HCEC 1CT (cell line): ENCODE data around the gene PCSK6.
"Not testable (repeated sequence)": the region's sequence is repeated elsewhere in the genome, so short reads cannot be mapped to it uniquely, and the experiment has no call there.

Experiments used
- DNase-seq: peaks from one replicate; pipeline ENCODE4 v3.0.0-alpha.2; 2017

Gene PCSK6

GRCh38 chr15:101481917-101482525, 7.5 kb downstream of the PCSK6 start:
- no peak for DNase-seq

- DNase-seq, result no peak
Measured at GRCh38 chr15:101481381-101481705, 8.2 kb downstream of the PCSK6 start.

DNA sequence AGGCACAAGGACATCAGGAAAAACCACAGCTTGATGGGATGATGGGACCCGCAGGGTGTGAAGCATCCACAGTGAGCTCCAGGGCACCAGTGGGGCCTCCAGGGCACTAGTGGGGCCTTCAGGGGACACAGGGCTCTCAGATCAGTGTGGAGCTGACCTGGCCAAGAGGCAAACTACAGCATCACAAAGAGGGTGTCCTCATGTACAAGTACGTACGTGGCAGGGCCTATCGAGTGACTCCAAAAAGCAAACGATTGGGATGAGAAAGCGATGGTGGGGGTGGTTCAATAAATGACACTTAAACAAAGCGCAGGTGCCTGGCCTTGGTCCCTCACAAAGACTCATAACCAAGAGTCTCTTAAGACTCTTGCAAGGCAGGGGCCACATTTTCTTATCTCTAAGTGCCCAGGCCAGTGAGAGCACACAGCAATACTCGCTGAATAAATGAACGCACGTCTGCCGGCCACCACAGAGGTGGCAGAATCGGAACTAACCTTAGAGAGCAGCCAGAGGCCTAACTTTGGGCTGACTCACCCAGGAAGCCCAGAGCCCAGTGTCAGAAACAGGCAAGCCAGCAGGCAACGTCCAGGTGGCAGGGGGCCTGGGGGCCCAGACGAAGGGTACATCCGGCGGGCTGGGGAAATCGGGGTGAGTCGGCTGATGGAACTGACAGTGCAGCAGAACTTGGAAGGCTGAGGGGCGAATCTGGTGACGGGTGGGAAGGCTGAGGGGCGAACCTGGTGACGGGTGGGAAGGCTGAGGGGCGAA, 8.7 kb downstream of the PCSK6 start:
- no peak for DNase-seq

DNA sequence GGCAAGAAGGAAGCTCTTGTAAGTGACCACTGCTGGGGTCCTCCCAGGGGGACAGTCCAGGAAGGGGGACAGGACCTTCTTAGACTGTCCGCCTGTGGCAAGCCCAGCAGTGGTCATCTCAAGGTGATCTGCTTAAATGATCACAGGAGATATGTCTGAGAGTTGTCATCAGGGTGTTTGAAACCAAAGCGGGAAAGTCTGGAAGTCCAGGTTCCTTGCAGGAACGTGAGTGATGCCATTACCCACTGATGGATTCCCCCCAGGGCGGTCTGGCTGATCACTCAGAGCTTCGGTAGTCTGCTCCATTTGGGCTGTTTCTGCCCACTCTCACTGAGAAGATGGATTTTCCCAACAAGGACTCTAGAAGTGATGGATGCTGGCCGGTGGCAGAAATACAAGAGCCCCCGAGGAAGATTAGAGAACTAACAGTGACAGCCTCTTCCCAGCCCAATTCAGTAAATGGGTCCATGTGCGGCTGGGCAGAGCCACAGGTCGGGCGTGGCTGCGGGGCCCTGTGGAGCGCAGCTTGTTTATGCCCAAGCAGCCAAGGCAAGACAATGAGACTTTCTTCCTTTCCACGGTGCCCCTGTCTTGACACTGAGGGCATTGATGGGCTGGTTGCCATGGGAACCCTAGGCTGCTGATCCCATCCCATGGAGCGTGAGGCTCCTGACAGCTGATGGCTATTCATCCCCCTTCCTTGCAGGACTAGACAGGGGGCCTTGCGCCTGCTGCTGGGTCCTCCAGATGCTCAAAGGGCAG, 9.5 kb downstream of the PCSK6 start:
- no peak for DNase-seq

DNA sequence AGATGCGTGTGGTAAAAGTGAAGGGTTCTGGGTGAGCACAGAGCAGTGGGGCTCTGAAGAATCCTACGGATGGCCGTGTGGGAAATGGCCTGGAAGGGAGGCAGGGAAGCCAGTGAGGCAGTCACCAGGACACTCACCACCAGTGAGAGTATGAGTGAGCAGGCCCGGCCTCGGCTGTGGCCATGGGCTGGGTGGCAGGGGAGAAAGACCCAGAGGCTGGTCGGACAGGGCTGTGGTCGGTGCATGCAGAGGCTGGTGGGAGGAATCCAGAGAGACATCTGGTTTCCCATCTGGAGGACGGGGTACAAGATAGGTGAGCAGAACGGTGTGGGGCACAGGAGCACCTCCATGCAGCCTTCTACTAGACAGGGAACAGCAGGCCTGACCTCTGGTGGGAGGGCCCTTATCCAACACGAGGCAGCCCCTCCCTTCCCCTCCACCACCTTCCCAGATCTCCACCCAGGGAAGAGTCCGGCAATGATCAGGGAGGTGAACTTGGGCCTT, 10.1 kb downstream of the PCSK6 start:
- no peak for DNase-seq

GRCh38 chr15:101478701-101479341, 10.7 kb downstream of the PCSK6 start:
- DNase-seq, result no peak

- DNase-seq, result no peak
Measured at GRCh38 chr15:101477851-101478362, 11.6 kb downstream of the PCSK6 start.

GRCh38 chr15:101476756-101477155, 12.8 kb downstream of the PCSK6 start:
- no peak for DNase-seq

DNA sequence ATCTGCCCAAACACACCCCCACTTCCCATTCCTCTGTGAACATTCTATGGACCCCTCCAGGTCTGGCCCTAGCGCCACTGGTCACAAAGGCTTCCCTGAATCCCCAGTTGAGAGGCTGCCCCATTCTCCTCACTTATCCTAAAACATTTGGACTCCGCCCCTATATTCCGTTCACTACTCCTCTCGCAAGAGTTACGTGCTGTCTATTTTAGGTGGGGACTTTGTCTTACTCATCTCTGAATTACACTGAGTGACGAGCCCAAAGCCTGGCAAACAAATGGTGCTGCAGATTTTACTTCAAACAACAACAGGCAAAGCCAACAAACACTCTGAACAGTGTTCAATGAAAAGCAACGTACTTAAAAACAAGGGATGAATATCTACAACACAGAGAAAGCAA, 14.5 kb downstream of the PCSK6 start:
- no peak for DNase-seq

DNA sequence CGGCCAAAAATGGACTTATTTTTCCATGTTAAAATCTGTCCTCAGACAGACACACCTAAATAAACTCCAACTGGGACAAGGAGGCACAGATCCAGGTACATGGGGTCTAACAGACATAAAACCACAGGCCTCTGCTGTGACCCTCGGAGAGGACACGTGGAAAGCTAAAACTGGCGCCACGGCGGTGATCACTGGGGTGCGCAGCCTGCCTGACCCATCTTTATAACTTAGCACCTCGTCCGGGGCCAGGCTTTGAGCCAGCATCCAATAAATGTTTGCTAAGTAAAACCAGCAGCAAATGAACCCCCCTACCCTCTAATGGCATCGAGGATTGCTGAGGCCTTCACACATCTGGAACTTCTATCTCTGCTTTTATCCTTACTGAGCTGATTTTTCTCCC, 15.3 kb downstream of the PCSK6 start:
- DNase-seq, result no peak

GRCh38 chr15:101472033-101472432, 17.5 kb downstream of the PCSK6 start:
- no peak for DNase-seq

- DNase-seq, result no peak
Measured at GRCh38 chr15:101470548-101471239, 18.8 kb downstream of the PCSK6 start.

- DNase-seq, result no peak
Measured at GRCh38 chr15:101469520-101470288, 19.8 kb downstream of the PCSK6 start.

DNA sequence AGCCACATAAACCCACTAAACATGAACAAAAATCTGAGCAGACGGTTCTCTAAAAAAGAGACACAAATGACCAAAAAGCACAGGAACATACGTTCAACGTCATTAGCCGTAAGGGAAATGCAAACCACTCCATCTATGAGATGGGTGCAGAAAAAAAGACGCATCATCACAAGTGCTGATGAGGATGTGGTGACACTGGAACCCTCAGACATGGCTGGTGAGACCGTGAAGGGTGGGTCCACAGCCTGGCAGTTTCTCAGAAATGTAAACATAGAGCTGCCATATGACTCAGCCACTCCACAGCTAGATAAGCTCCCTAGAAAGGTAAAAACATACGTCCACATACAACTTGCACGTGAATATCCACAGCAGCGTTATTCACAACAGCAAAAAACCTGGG, 23.3 kb downstream of the PCSK6 start:
- no peak for DNase-seq

GRCh38 chr15:101464999-101465669, 24.4 kb downstream of the PCSK6 start:
- DNase-seq, result no peak

DNA sequence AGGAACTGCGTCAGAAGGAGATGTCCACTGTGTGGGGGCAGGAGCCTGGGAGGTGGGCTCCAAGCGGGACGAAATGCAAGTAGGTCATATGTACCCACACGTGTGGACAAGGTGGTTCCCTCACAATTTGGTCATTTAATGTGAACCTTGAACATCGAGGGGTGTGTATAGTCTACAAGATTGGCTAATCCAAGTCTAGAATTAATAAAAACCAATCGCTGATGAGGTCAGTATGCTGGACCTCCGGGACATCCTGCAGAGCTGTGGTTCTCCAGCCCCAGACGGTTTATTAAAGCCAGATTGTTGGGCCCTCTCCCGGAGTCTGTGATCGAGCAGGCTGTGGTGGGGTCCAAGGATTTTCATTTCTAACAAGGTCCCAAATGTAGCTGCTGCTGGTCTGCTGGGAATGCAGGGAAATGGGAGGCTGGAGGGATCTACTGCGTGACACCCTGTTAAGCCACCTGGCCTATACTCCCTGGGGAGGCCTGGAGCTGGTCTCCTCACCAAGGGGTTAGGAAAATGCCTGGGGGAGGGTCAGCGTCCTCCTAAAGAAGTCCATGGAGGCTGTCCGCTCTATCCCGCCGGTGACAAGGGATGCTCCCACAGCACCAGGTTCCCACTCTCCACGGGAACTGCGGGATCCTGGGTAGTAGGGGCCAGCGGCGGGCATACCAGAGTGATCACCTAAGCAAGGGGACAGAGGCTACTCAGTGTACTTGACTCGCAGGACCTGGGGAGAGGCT, 25.1 kb downstream of the PCSK6 start:
- DNase-seq, result no peak

GRCh38 chr15:101463696-101464095, 25.8 kb downstream of the PCSK6 start:
- DNase-seq, result not testable (repeated sequence)

DNA sequence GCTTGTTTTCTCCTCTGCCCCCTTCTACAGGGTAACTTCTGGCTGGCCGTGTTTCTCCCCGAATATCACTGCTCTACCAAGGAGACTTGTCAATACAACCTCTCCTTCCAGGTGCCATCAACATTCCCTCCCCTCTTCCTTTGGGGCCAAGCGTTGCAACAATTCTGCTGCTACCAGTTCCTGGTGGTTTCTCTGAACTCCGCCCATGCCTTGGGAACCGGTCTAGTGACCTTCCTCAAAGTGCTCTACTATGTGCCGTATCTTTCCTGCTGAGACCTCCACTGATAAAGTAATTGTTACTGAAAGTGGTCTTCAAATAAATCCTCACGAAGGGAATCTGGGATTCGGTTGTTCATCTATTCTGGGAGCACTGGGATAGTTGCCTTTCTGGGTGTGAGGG, 26.2 kb downstream of the PCSK6 start:
- no peak for DNase-seq

DNA sequence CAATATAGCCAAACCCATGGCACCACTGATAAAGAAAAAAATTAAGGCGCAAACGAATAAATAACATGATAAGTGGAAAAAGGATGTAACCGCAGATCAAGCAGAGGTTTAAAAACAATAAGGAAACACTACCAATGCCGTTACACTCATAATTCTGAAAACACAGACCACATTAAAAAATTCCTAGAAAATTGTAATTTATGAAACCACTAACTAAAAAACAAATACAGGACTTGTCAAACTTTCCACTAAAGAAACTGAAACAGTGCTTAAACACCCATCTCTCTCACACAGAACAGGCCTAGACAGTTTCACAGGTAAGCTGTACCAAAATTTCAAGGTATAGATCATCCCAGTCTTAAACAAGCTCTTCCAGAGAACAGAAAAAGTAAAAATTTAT, 28.4 kb downstream of the PCSK6 start:
- DNase-seq, result no peak

GRCh38 chr15:101459579-101460300, 29.8 kb downstream of the PCSK6 start:
- DNase-seq, result no peak
